IMR-90 (cell line): ENCODE results near the gene ANGEL1. TPM values are rescaled to one million over a fixed set of nuclear protein-coding genes. Genes with fewer than 3 reads are reported as not detected.

Experiments used
- ATAC-seq: fragments of 200-7000 bp; cut with Tn5 transposase; 2 replicates; pipeline ENCODE4 v1.9.1; 2020; ENCODE audit warnings: low read depth, mild to moderate bottlenecking, moderate library complexity
- BruUV-seq: library from RNA; stranded (reverse); fragments of 400-500 nt; replicated peaks from 2 replicates; lab custom pipeline; 2021; lab: Mats Ljungman, UMichigan
- CTCF ChIA-PET: fragments of 300-600 bp; formaldehyde crosslinking; extraction: SDS; loops from one replicate; lab custom pipeline; 2021; ENCODE audit warnings: antibody characterized with exemption; lab: Yijun Ruan, JAX
- POLR2A ChIA-PET: fragments of 300-600 bp; sonication (Branson Sonifier 250); formaldehyde crosslinking; loops from one replicate; lab custom pipeline; 2022; ENCODE audit warnings: antibody characterized with exemption; ENCODE audit not compliant: unreplicated experiment; lab: Charles Lee
- DNase-seq: peaks from one replicate; pipeline ENCODE4 v3.0.0; 2013
- H2AFZ ChIP-seq: replicated peaks from 2 replicates; pipeline ENCODE3; 2013; ENCODE audit warnings: low read length, mild to moderate bottlenecking; ENCODE audit not compliant: poor library complexity
- H2AK5ac ChIP-seq: 2 replicates; pipeline ENCODE4 v1.6.1; 2013; ENCODE audit warnings: low read depth, low read length, inconsistent platforms
- H2AK9ac ChIP-seq: replicated peaks from 2 replicates; pipeline ENCODE3; 2013; ENCODE audit warnings: mild to moderate bottlenecking, low read depth, low read length, moderate library complexity; ENCODE audit not compliant: poor library complexity
- H2BK120ac ChIP-seq: 2 replicates; pipeline ENCODE4 v1.6.1; 2013; ENCODE audit warnings: low read depth, low read length, inconsistent platforms
- H2BK15ac ChIP-seq: 3 replicates; pipeline ENCODE4 v1.6.1; 2013; ENCODE audit warnings: low read depth, low read length, inconsistent platforms
- H2BK20ac ChIP-seq: 2 replicates; pipeline ENCODE4 v1.6.1; 2013; ENCODE audit warnings: low read depth, mild to moderate bottlenecking, inconsistent platforms, low read length, moderate library complexity
- H2BK5ac ChIP-seq: 2 replicates; pipeline ENCODE4 v1.6.1; 2013; ENCODE audit warnings: mild to moderate bottlenecking, low read depth, low read length, inconsistent platforms; ENCODE audit not compliant: poor library complexity, severe bottlenecking
- H3K14ac ChIP-seq: replicated peaks from 2 replicates; pipeline ENCODE4 v1.6.1; 2013; ENCODE audit warnings: low read depth, low read length, inconsistent platforms
- H3K18ac ChIP-seq: 2 replicates; pipeline ENCODE4 v1.6.1; 2013; ENCODE audit warnings: low read depth, low read length, control low read depth
- H3K23ac ChIP-seq: 2 replicates; pipeline ENCODE4 v1.6.1; 2013; ENCODE audit warnings: low read depth, low read length, inconsistent platforms
- H3K27ac ChIP-seq: 2 replicates; pipeline ENCODE4 v1.5.1; 2013; ENCODE audit warnings: mild to moderate bottlenecking, control low read depth, low read length; ENCODE audit not compliant: insufficient read depth
- H3K27me3 ChIP-seq: 2 replicates; pipeline ENCODE4 v1.6.1; 2013; ENCODE audit warnings: low read length; ENCODE audit not compliant: control insufficient read depth, insufficient read depth
- H3K36me3 ChIP-seq: 2 replicates; pipeline ENCODE4 v1.6.1; 2013; ENCODE audit warnings: low read length, mixed read lengths; ENCODE audit not compliant: control insufficient read depth, insufficient read depth
- H3K4ac ChIP-seq: 2 replicates; pipeline ENCODE4 v1.6.1; 2013; ENCODE audit warnings: low read depth, low read length, inconsistent platforms
- H3K4me1 ChIP-seq: 2 replicates; pipeline ENCODE4 v1.6.1; 2013; ENCODE audit warnings: low read length, mixed read lengths; ENCODE audit not compliant: control insufficient read depth, insufficient read depth
- H3K4me2 ChIP-seq: 2 replicates; pipeline ENCODE4 v1.6.1; 2013; ENCODE audit warnings: low read depth, mild to moderate bottlenecking, control low read depth, low read length, moderate library complexity
- H3K4me3 ChIP-seq: 2 replicates; pipeline ENCODE4 v1.5.1; 2013; ENCODE audit warnings: low read depth, mild to moderate bottlenecking, control low read depth, low read length, moderate library complexity; ENCODE audit not compliant: insufficient read depth
- H3K56ac ChIP-seq: 2 replicates; pipeline ENCODE4 v1.6.1; 2013; ENCODE audit warnings: low read length, inconsistent platforms; ENCODE audit not compliant: insufficient read depth; ENCODE audit errors: extremely low read depth
- H3K79me1 ChIP-seq, 2 experiments: 2 replicates each; pipeline ENCODE4 v1.6.1; 2013; ENCODE audit warnings: low read length in 2 of 2, inconsistent platforms in 1 of 2, low read depth in 1 of 2
- H3K9ac ChIP-seq: 2 replicates; pipeline ENCODE4 v1.6.1; 2013; ENCODE audit warnings: low read depth, low read length, control low read depth
- H3K9me1 ChIP-seq: 2 replicates; pipeline ENCODE4 v1.6.1; 2013; ENCODE audit warnings: low read length, inconsistent platforms; ENCODE audit not compliant: insufficient read depth
- H3K9me3 ChIP-seq: 2 replicates; pipeline ENCODE4 v1.6.1; 2013; ENCODE audit warnings: low read length; ENCODE audit not compliant: control insufficient read depth, insufficient read depth
- H4K20me1 ChIP-seq: 2 replicates; pipeline ENCODE4 v1.6.1; 2013; ENCODE audit warnings: low read length, inconsistent platforms; ENCODE audit not compliant: insufficient read depth
- H4K5ac ChIP-seq: 2 replicates; pipeline ENCODE4 v1.6.1; 2013; ENCODE audit warnings: mild to moderate bottlenecking, low read depth, low read length, control low read depth
- H4K8ac ChIP-seq, 2 experiments: 2 replicates each; pipeline ENCODE4 v1.6.1; 2013; ENCODE audit warnings: low read depth in 2 of 2, low read length in 2 of 2, control low read depth in 1 of 2, inconsistent platforms in 1 of 2
- H4K91ac ChIP-seq: 2 replicates; pipeline ENCODE4 v1.6.1; 2013; ENCODE audit warnings: low read depth, low read length, inconsistent platforms; ENCODE audit not compliant: insufficient read depth
- BHLHE40 ChIP-seq: fragments of 150-350 bp; IDR thresholded peaks from 2 replicates; pipeline ENCODE4 v1.6.1; 2016; ENCODE audit warnings: mild to moderate bottlenecking, low read depth, low read length
- NFE2L2 ChIP-seq: fragments of 150-350 bp; IDR thresholded peaks from 2 replicates; pipeline ENCODE4 v1.6.1; 2016; ENCODE audit warnings: low read depth, mild to moderate bottlenecking, low read length
- RAD21 ChIP-seq: IDR thresholded peaks from 2 replicates; pipeline ENCODE4 v1.6.1; 2012; ENCODE audit warnings: low read length, improper control_type of control experiment
- RFX5 ChIP-seq: IDR thresholded peaks from 2 replicates; pipeline ENCODE4 v1.8.0; 2012; ENCODE audit warnings: low read depth, mild to moderate bottlenecking, low read length, moderate library complexity
- WGBS, 2 experiments: methylation state at CpG; one replicate each; pipeline versions ENCODE4 v1.1.5 to v1.1.7; 2013; ENCODE audit warnings: missing lambda C conversion rate in 2 of 2; ENCODE audit not compliant: insufficient read length in 1 of 2; ENCODE audit errors: extremely low coverage in 2 of 2; 5-methylcytosine and 5-hydroxymethylcytosine counted together
- dilution Hi-C: fragments of 300-500 bp; cut with HindIII; formaldehyde crosslinking; loops from one replicate; pipeline ENCODE4 v1.14.3; 2018; ENCODE audit warnings: low sequenced_read_pairs; ENCODE audit not compliant: unreplicated experiment
- in situ Hi-C: fragments of 300-500 bp; cut with MboI; formaldehyde crosslinking; loops from 3 replicates; pipeline ENCODE4 v1.14.3; 2019; ENCODE audit warnings: low sequenced_read_pairs, inconsistent platforms, mixed read lengths
- intact Hi-C: fragments of 100-400 bp; cut with micrococcal nuclease; formaldehyde crosslinking; loops from 2 replicates; pipeline ENCODE4 v1.10.0; 2022
- polyA plus RNA-seq, 3 experiments: library from polyadenylated mRNA; depleted of rRNA; stranded (reverse); fragments of >200 nt; gene quantifications; 2 replicates each; pipeline ENCODE4 v1.2.3, GENCODE V29; 2012; ENCODE audit warnings: low replicate concordance in 1 of 3
- total RNA-seq: library from RNA; depleted of rRNA; stranded (reverse); fragments of >200 nt; gene quantifications from 2 replicates; pipeline ENCODE4 v1.2.3, GENCODE V29; 2012
- TF ChIP-seq, protein P1 (sequence below): conservative IDR thresholded peaks from 2 replicates; pipeline ENCODE4 v1.5.1; 2012; ENCODE audit warnings: mild to moderate bottlenecking, low read depth, low read length, improper control_type of control experiment

ANGEL1 gene
- total and polyA plus RNA-seq, 2 of the 4 experiments (the other 2 are of a cell fraction) = 4.1 to 10.0 TPM

DNA sequence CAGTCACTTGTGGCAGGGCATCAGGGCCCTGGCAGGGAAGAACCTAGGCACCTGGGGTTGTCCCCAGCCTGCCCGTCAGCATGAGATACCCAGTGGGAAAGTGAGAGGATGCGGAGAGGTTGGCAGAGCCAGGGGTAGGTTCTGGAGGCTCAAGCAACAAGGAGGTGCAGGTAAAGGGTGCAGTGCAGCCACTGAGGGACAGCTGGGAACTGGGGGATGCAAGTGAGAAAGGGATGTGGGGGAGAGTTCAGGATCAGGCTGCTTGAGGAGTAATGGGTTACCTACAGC lies 32.7 kb downstream of the ANGEL1 start:
- peaks cover 8% of the 10 kb centered on the region; the same call in 1 of the 2 replicates for H3K36me3 ChIP-seq
- no peak overlapping the region for H3K18ac ChIP-seq
- H3K23ac ChIP-seq = no peak overlapping the region
- WGBS, 2 experiments = 100% methylated on average over 2 of the region's 2 CpGs; no CpG with 5 or more reads in 1 of the 2 experiments
- no peak overlapping the region for H3K4ac ChIP-seq
- no peak overlapping the region for H3K27ac ChIP-seq
- H3K9me3 ChIP-seq = no peaks in the 10 kb centered on the region
- H2BK120ac ChIP-seq = no peak overlapping the region
- dilution Hi-C loops (no loop called here), intact Hi-C loops (no loop called here), in situ Hi-C loops (loop anchor here (5.0 kb wide), 1 partner anchor 63 kb away; no protein-coding TSS in a partner anchor)
- no peak overlapping the region for H4K5ac ChIP-seq
- H4K20me1 ChIP-seq = no peaks in the 10 kb centered on the region
- peaks cover 2% of the 10 kb centered on the region; the same call in 1 of the 2 replicates for H3K9me1 ChIP-seq
- TF ChIP-seq NFE2L2 (no peak), BHLHE40 (no peak), RFX5 (no peak), RAD21 (no peak)
- TF ChIP-seq, protein P1, sequence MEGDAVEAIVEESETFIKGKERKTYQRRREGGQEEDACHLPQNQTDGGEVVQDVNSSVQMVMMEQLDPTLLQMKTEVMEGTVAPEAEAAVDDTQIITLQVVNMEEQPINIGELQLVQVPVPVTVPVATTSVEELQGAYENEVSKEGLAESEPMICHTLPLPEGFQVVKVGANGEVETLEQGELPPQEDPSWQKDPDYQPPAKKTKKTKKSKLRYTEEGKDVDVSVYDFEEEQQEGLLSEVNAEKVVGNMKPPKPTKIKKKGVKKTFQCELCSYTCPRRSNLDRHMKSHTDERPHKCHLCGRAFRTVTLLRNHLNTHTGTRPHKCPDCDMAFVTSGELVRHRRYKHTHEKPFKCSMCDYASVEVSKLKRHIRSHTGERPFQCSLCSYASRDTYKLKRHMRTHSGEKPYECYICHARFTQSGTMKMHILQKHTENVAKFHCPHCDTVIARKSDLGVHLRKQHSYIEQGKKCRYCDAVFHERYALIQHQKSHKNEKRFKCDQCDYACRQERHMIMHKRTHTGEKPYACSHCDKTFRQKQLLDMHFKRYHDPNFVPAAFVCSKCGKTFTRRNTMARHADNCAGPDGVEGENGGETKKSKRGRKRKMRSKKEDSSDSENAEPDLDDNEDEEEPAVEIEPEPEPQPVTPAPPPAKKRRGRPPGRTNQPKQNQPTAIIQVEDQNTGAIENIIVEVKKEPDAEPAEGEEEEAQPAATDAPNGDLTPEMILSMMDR = no peak
- ATAC-seq (no peak), DNase-seq (no peak)
- peaks cover 4% of the 10 kb centered on the region; the same call in 1 of the 2 replicates for H3K4me1 ChIP-seq
- H3K79me1 ChIP-seq = no peaks in the 10 kb centered on the region
- no peak overlapping the region for H2AK5ac ChIP-seq
- H3K4me3 ChIP-seq = no peak overlapping the region
- no peak overlapping the region for H3K4me2 ChIP-seq
- H3K14ac ChIP-seq = no peak overlapping the region
- no peak overlapping the region for H2BK20ac ChIP-seq
- H2AK9ac ChIP-seq = no peak overlapping the region
- H2BK5ac ChIP-seq = no peak overlapping the region
- no peaks in the 10 kb centered on the region for H3K27me3 ChIP-seq
- H3K56ac ChIP-seq = no peak overlapping the region
- H4K8ac ChIP-seq = no peak overlapping the region
- no peak overlapping the region for H4K91ac ChIP-seq
- no TSS peak for BruUV-seq
- H2AFZ ChIP-seq = no peak overlapping the region
- no peak overlapping the region for H2BK15ac ChIP-seq
- H3K9ac ChIP-seq = no peak overlapping the region
- CTCF ChIA-PET = interaction anchor here (1.2 kb wide), 1 partner anchor 15 kb away, joined by 3 read pairs; no protein-coding TSS in a partner anchor
- POLR2A ChIA-PET = no interaction called here
